H9 (cell line): ENCODE data around the gene LRRC36. TPM values are rescaled to one million over a fixed set of nuclear protein-coding genes. Genes with fewer than 3 reads are reported as not detected.

ENCODE experiments used
- DNase-seq: peaks from one replicate; pipeline ENCODE4 v3.0.0-alpha.2; 2017
- H2AFZ ChIP-seq: one replicate; pipeline ENCODE4 v1.6.1; 2013; ENCODE audit warnings: mild to moderate bottlenecking, low read length, control low read depth, moderate library complexity
- H2AK5ac ChIP-seq: 2 replicates; pipeline ENCODE4 v1.6.1; 2013; ENCODE audit warnings: low read length, control low read depth, mixed read lengths; ENCODE audit not compliant: insufficient read length
- H2BK120ac ChIP-seq: one replicate; pipeline ENCODE4 v1.6.1; 2013; ENCODE audit warnings: low read depth, mild to moderate bottlenecking, low read length, control low read depth, inconsistent platforms; ENCODE audit not compliant: poor library complexity, severe bottlenecking
- H2BK12ac ChIP-seq: 2 replicates; pipeline ENCODE4 v1.6.1; 2013; ENCODE audit warnings: low read length, control low read depth, mixed read lengths, low read depth; ENCODE audit not compliant: insufficient read length
- H2BK15ac ChIP-seq: 2 replicates; pipeline ENCODE4 v1.6.1; 2013; ENCODE audit warnings: low read depth, low read length, control low read depth
- H2BK20ac ChIP-seq: one replicate; pipeline ENCODE4 v1.6.1; 2013; ENCODE audit warnings: low read depth, mild to moderate bottlenecking, low read length, control low read depth, inconsistent platforms; ENCODE audit not compliant: poor library complexity, severe bottlenecking
- H2BK5ac ChIP-seq: 2 replicates; pipeline ENCODE4 v1.6.1; 2013; ENCODE audit warnings: low read length, control low read depth, mixed read lengths; ENCODE audit not compliant: insufficient read length
- H3K14ac ChIP-seq: 2 replicates; pipeline ENCODE4 v1.6.1; 2013; ENCODE audit warnings: low read length, control low read depth; ENCODE audit not compliant: insufficient read depth
- H3K18ac ChIP-seq: 2 replicates; pipeline ENCODE4 v1.6.1; 2013; ENCODE audit warnings: low read depth, mild to moderate bottlenecking, mixed read lengths, low read length, control low read depth; ENCODE audit not compliant: insufficient read length
- H3K23ac ChIP-seq: 2 replicates; pipeline ENCODE4 v1.6.1; 2013; ENCODE audit warnings: low read length, control low read depth, mixed read lengths, low read depth; ENCODE audit not compliant: insufficient read length
- H3K23me2 ChIP-seq: 2 replicates; pipeline ENCODE4 v1.6.1; 2013; ENCODE audit warnings: low read depth, mild to moderate bottlenecking, mixed read lengths, low read length, control low read depth; ENCODE audit not compliant: insufficient read length, poor library complexity, severe bottlenecking
- H3K27ac ChIP-seq: 2 replicates; pipeline ENCODE4 v1.5.1; 2013; ENCODE audit warnings: low read length, control low read depth, mixed read lengths, low read depth; ENCODE audit not compliant: insufficient read length
- H3K27me3 ChIP-seq: 2 replicates; pipeline ENCODE4 v1.6.1; 2013; ENCODE audit warnings: low read length, control low read depth, inconsistent platforms; ENCODE audit not compliant: insufficient read depth
- H3K4ac ChIP-seq: 2 replicates; pipeline ENCODE4 v1.6.1; 2013; ENCODE audit warnings: low read depth, mild to moderate bottlenecking, control low read depth, inconsistent platforms, low read length, moderate library complexity
- H3K4me1 ChIP-seq: 2 replicates; pipeline ENCODE4 v1.6.1; 2013; ENCODE audit warnings: low read length, control low read depth, inconsistent platforms; ENCODE audit not compliant: insufficient read depth
- H3K4me2 ChIP-seq: 2 replicates; pipeline ENCODE4 v1.6.1; 2013; ENCODE audit warnings: low read length, control low read depth, mixed read lengths; ENCODE audit not compliant: insufficient read length, insufficient read depth
- H3K56ac ChIP-seq: 2 replicates; pipeline ENCODE4 v1.6.1; 2013; ENCODE audit warnings: low read depth, mild to moderate bottlenecking, mixed read lengths, low read length, control low read depth; ENCODE audit not compliant: insufficient read length
- H3K79me1 ChIP-seq: 2 replicates; pipeline ENCODE4 v1.6.1; 2013; ENCODE audit warnings: low read depth, mild to moderate bottlenecking, moderate library complexity, low read length, control low read depth, inconsistent platforms; ENCODE audit not compliant: insufficient read depth, poor library complexity, severe bottlenecking
- H3K79me2 ChIP-seq: 2 replicates; pipeline ENCODE4 v1.6.1; 2013; ENCODE audit warnings: low read length, control low read depth, inconsistent platforms; ENCODE audit not compliant: insufficient read depth
- H3K9ac ChIP-seq: 2 replicates; pipeline ENCODE4 v1.6.1; 2013; ENCODE audit warnings: low read length, control low read depth, mixed read lengths; ENCODE audit not compliant: insufficient read length; ENCODE audit errors: extremely low read depth
- H3K9me3 ChIP-seq: one replicate; pipeline ENCODE4 v1.6.1; 2013; ENCODE audit warnings: low read depth, low read length, inconsistent platforms; ENCODE audit not compliant: control insufficient read depth
- H3T11ph ChIP-seq: one replicate; pipeline ENCODE4 v1.6.1; 2013; ENCODE audit warnings: mild to moderate bottlenecking, low read length, control low read depth, inconsistent platforms
- H4K20me1 ChIP-seq: one replicate; pipeline ENCODE4 v1.6.1; 2013; ENCODE audit not compliant: control insufficient read depth, insufficient read length, insufficient read depth
- H4K5ac ChIP-seq: 2 replicates; pipeline ENCODE4 v1.6.1; 2013; ENCODE audit warnings: low read depth, mild to moderate bottlenecking, mixed read lengths, low read length, control low read depth; ENCODE audit not compliant: insufficient read length
- H4K8ac ChIP-seq: replicated peaks from 2 replicates; pipeline ENCODE4 v1.6.1; 2013; ENCODE audit warnings: low read length, control low read depth, mixed read lengths, low read depth; ENCODE audit not compliant: insufficient read length
- H4K91ac ChIP-seq: 2 replicates; pipeline ENCODE4 v1.6.1; 2013; ENCODE audit warnings: low read depth, mild to moderate bottlenecking, moderate library complexity, mixed read lengths, low read length, control low read depth; ENCODE audit not compliant: insufficient read length
- H3K27ac Mint-ChIP-seq, 3 experiments: 2 replicates in 2 of 3; 3 replicates in 1 of 3; pipeline ENCODE4 v1.8.0; 2020 to 2021; ENCODE audit warnings: mixed read lengths in 3 of 3, mild to moderate bottlenecking in 1 of 3, moderate library complexity in 1 of 3
- H3K27me3 Mint-ChIP-seq: 2 replicates; pipeline ENCODE4 v1.8.0; 2021; ENCODE audit warnings: low read depth, mild to moderate bottlenecking, moderate library complexity, mixed read lengths
- H3K36me3 Mint-ChIP-seq, 3 experiments: 2 replicates in 2 of 3; 3 replicates in 1 of 3; pipeline ENCODE4 v1.8.0; 2020 to 2021; ENCODE audit warnings: low read depth in 3 of 3, mixed read lengths in 3 of 3; ENCODE audit not compliant: insufficient read depth in 1 of 3
- H3K4me1 Mint-ChIP-seq, 2 experiments: 2 replicates each; pipeline ENCODE4 v1.8.0; 2020; ENCODE audit warnings: mixed read lengths in 2 of 2
- H3K4me3 Mint-ChIP-seq, 2 experiments: 2 replicates in 1 of 2; 3 replicates in 1 of 2; pipeline ENCODE4 v1.8.0; 2020 to 2021; ENCODE audit warnings: mild to moderate bottlenecking in 2 of 2, mixed read lengths in 2 of 2, moderate library complexity in 1 of 2
- H3K9me3 Mint-ChIP-seq, 2 experiments: 2 replicates in 1 of 2; 3 replicates in 1 of 2; pipeline ENCODE4 v1.8.0; 2020; ENCODE audit warnings: mild to moderate bottlenecking in 2 of 2, mixed read lengths in 2 of 2, moderate library complexity in 1 of 2
- CTCF ChIP-seq: fragments of 200-600 bp; sonication (generic); conservative IDR thresholded peaks from 3 replicates; pipeline ENCODE4 v1.8.0; 2021; ENCODE audit warnings: antibody characterized with exemption, mild to moderate bottlenecking
- WGBS: extraction: QIAGEN DNeasy Blood & Tissue Kit; methylation state at CpG from one replicate; pipeline ENCODE4 v1.1.7; 2013; ENCODE audit warnings: missing lambda C conversion rate, low lambda C conversion rate, mixed read lengths; ENCODE audit not compliant: insufficient read length; ENCODE audit errors: extremely low coverage; 5-methylcytosine and 5-hydroxymethylcytosine counted together
- total RNA-seq: library from RNA; stranded (reverse); gene quantifications from 2 replicates; pipeline ENCODE4 v1.2.1, GENCODE V29; 2021

LRRC36 gene
- total RNA-seq, 1 experiment from 2014 or later: not detected

- Mint-ChIP-seq H3K4me3 (no peak overlapping the region), H3K36me3 (no peaks in the 10 kb centered on the region), H3K27ac (no peak overlapping the region), H3K27me3 (peaks cover 35% of the 10 kb centered on the region), H3K9me3 (no peaks in the 10 kb centered on the region), H3K4me1 (no peaks in the 10 kb centered on the region)
- Histone ChIP-seq H3K27me3 (no peaks in the 10 kb centered on the region), H3K18ac (no peak overlapping the region), H3K23ac (no peak overlapping the region), H4K91ac (no peak overlapping the region), H2BK5ac (no peak overlapping the region), H3K4ac (no peak overlapping the region), H3K79me2 (no peaks in the 10 kb centered on the region), H3T11ph (no peak overlapping the region), H2BK15ac (no peak overlapping the region), H3K23me2 (no peaks in the 10 kb centered on the region), H2BK12ac (no peak overlapping the region), H4K5ac (no peak overlapping the region), H3K79me1 (no peaks in the 10 kb centered on the region), H3K4me2 (no peak overlapping the region), H4K8ac (no peak overlapping the region), H2BK120ac (no peak overlapping the region), H2AFZ (no peak overlapping the region), H3K9ac (no peak overlapping the region), H4K20me1 (no peaks in the 10 kb centered on the region), H3K14ac (no peak overlapping the region), H2AK5ac (no peak overlapping the region), H3K56ac (no peak overlapping the region), H2BK20ac (no peak overlapping the region), H3K9me3 (no peaks in the 10 kb centered on the region), H3K4me1 (no peaks in the 10 kb centered on the region), H3K27ac (no peak overlapping the region)
- no peak for TF ChIP-seq CTCF
- DNase-seq: no peak
- no CpG with 5 or more reads among the region's 1 CpG for WGBS
These were observed 22.6 kb upstream of the LRRC36 start for GRCh38 chr16:67304020-67304419.
